ENCODE data around the gene OR14K1. TPM values are rescaled to one million over a fixed set of nuclear protein-coding genes. Genes with fewer than 3 reads are reported as not detected.
"Not testable (repeated sequence)": the region's sequence is repeated elsewhere in the genome, so short reads cannot be mapped to it uniquely, and the experiment has no call there.

Gene OR14K1
- total and polyA plus RNA-seq, 4 donors, result not detected

- no peaks in the 10 kb centered on the region for H3K9me3 ChIP-seq (ENCODE audit: control insufficient read depth, insufficient read depth, low read length)
- H3K27me3 ChIP-seq (ENCODE audit: control insufficient read depth, insufficient read depth, low read length), result no peaks in the 10 kb centered on the region
- H3K27ac ChIP-seq (ENCODE audit: low read depth, low read length), result no peak overlapping the region
- 100% methylated on average over 5 of the region's 7 CpGs for WGBS (ENCODE audit: insufficient coverage)
- DNase-seq (ENCODE audit: low read depth in 4 of 6, low spot score in 6 of 6), result no peak
- no peaks in the 10 kb centered on the region for H3K4me1 ChIP-seq (ENCODE audit: control insufficient read depth, insufficient read depth, low read length)
- no peak overlapping the region for H3K4me3 ChIP-seq (ENCODE audit: low read depth, low read length)
- no peaks in the 10 kb centered on the region for H3K36me3 ChIP-seq (ENCODE audit: control insufficient read depth, insufficient read depth, low read length)
Measured at GRCh38 chr1:247747616-247748015, 9.2 kb downstream of the OR14K1 start.

- Histone ChIP-seq H3K27me3 (ENCODE audit: control insufficient read depth, insufficient read depth, low read length) (no peaks in the 10 kb centered on the region), H3K9me3 (ENCODE audit: control insufficient read depth, insufficient read depth, low read length) (no peaks in the 10 kb centered on the region), H3K4me3 (ENCODE audit: low read depth, low read length) (no peak within 1 kb of the TSS), H3K4me1 (ENCODE audit: control insufficient read depth, insufficient read depth, low read length) (no peaks in the 10 kb centered on the region), H3K36me3 (ENCODE audit: control insufficient read depth, insufficient read depth, low read length) (no peaks in the 10 kb centered on the region), H3K27ac (ENCODE audit: low read depth, low read length) (no peak within 1 kb of the TSS)
- no peak for DNase-seq (ENCODE audit: low read depth in 4 of 6, low spot score in 6 of 6)
- WGBS (ENCODE audit: insufficient coverage), result 88% methylated on average over 1 of the region's 2 CpGs
Measured at GRCh38 chr1:247748041-247748440, 9.6 kb downstream of the OR14K1 start, which contains the start of gene OR14A2. TSS of gene OR14A2 (minus strand) at chr1:247748141.

- Histone ChIP-seq H3K36me3 (ENCODE audit: control insufficient read depth, insufficient read depth, low read length) (no peaks in the 10 kb centered on the region), H3K4me3 (ENCODE audit: low read depth, low read length) (no peak overlapping the region), H3K4me1 (ENCODE audit: control insufficient read depth, insufficient read depth, low read length) (no peaks in the 10 kb centered on the region), H3K27me3 (ENCODE audit: control insufficient read depth, insufficient read depth, low read length) (no peaks in the 10 kb centered on the region), H3K9me3 (ENCODE audit: control insufficient read depth, insufficient read depth, low read length) (no peaks in the 10 kb centered on the region), H3K27ac (ENCODE audit: low read depth, low read length) (no peak overlapping the region)
- WGBS (ENCODE audit: insufficient coverage), result 93% methylated on average over 1 of the region's 1 CpG
- no peak for DNase-seq (ENCODE audit: low read depth in 4 of 6, low spot score in 6 of 6)
Measured at GRCh38 chr1:247749870-247750269, 11.5 kb downstream of the OR14K1 start.

- WGBS (ENCODE audit: insufficient coverage), result no CpG with 5 or more reads among the region's 1 CpG
Measured at GRCh38 chr1:247754311-247754710, 15.9 kb downstream of the OR14K1 start.

GRCh38 chr1:247760456-247760855 is 22.0 kb downstream of the OR14K1 start, which contains the start of gene OR1C1:
TSS of gene OR1C1 (minus strand) at chr1:247760556. CDS start at chr1:247758406, 2,150 bp downstream.
- Histone ChIP-seq H3K4me3 (ENCODE audit: low read depth, low read length) (no peak within 1 kb of the TSS), H3K36me3 (ENCODE audit: control insufficient read depth, insufficient read depth, low read length) (no peaks in the 10 kb centered on the region), H3K27ac (ENCODE audit: low read depth, low read length) (no peak within 1 kb of the TSS), H3K9me3 (ENCODE audit: control insufficient read depth, insufficient read depth, low read length) (no peaks in the 10 kb centered on the region), H3K4me1 (ENCODE audit: control insufficient read depth, insufficient read depth, low read length) (no peaks in the 10 kb centered on the region), H3K27me3 (ENCODE audit: control insufficient read depth, insufficient read depth, low read length) (no peaks in the 10 kb centered on the region)
- DNase-seq (ENCODE audit: low read depth in 4 of 6, low spot score in 6 of 6), result no peak
- WGBS (ENCODE audit: insufficient coverage), result 100% methylated on average over 2 of the region's 3 CpGs

More at GRCh38 chr1:247754311-247754710, 15.9 kb downstream of the OR14K1 start:
- not testable (repeated sequence) for H3K9me3 ChIP-seq (ENCODE audit: control insufficient read depth, insufficient read depth, low read length); H3K4me1 ChIP-seq (ENCODE audit: control insufficient read depth, insufficient read depth, low read length); H3K27ac ChIP-seq (ENCODE audit: low read depth, low read length); H3K27me3 ChIP-seq (ENCODE audit: control insufficient read depth, insufficient read depth, low read length); H3K36me3 ChIP-seq (ENCODE audit: control insufficient read depth, insufficient read depth, low read length); H3K4me3 ChIP-seq (ENCODE audit: low read depth, low read length); DNase-seq (ENCODE audit: low read depth in 4 of 6, low spot score in 6 of 6)

- Histone ChIP-seq H3K9me3 (ENCODE audit: control insufficient read depth, insufficient read depth, low read length) (no peaks in the 10 kb centered on the region), H3K4me1 (ENCODE audit: control insufficient read depth, insufficient read depth, low read length) (no peaks in the 10 kb centered on the region), H3K27me3 (ENCODE audit: control insufficient read depth, insufficient read depth, low read length) (no peaks in the 10 kb centered on the region), H3K27ac (ENCODE audit: low read depth, low read length) (no peak overlapping the region), H3K4me3 (ENCODE audit: low read depth, low read length) (no peak overlapping the region), H3K36me3 (ENCODE audit: control insufficient read depth, insufficient read depth, low read length) (no peaks in the 10 kb centered on the region)
- DNase-seq (ENCODE audit: low read depth in 4 of 6, low spot score in 6 of 6), result no peak
Measured at GRCh38 chr1:247769603-247770002, 31.2 kb downstream of the OR14K1 start.

Other genes with a start within 250 kb of the OR14K1 start
- gene OR2C3, start 202.2 kb upstream of the OR14K1 start, total RNA-seq, result under 1 TPM; under 0.01 to 0.17 TPM
- gene OR2C3, start 202.2 kb upstream of the OR14K1 start, polyA plus RNA-seq (ENCODE audit: insufficient read length in 2 of 2), result under 1 TPM; 0.51 to 0.95 TPM
- under 1 TPM; 0.11 to 0.40 TPM for gene GCSAML, start 189.5 kb upstream of the OR14K1 start, total RNA-seq
- gene GCSAML, start 189.5 kb upstream of the OR14K1 start, polyA plus RNA-seq (ENCODE audit: insufficient read length in 2 of 2), result 1 to 10 TPM in 1 of 2 donors, under 1 TPM in 1; 0.82 to 1.3 TPM
- gene OR2G2, start 150.3 kb upstream of the OR14K1 start, total RNA-seq, result not detected
- not detected for gene OR2G2, start 150.3 kb upstream of the OR14K1 start, polyA plus RNA-seq (ENCODE audit: insufficient read length in 2 of 2)
- not detected for gene OR2G3, start 133.0 kb upstream of the OR14K1 start, total RNA-seq
- not detected for gene OR2G3, start 133.0 kb upstream of the OR14K1 start, polyA plus RNA-seq (ENCODE audit: insufficient read length in 2 of 2)
- not detected for gene OR13G1, start 58.9 kb upstream of the OR14K1 start, total RNA-seq
- not detected for gene OR13G1, start 58.9 kb upstream of the OR14K1 start, polyA plus RNA-seq (ENCODE audit: insufficient read length in 2 of 2)
- not detected for gene OR6F1, start 22.0 kb upstream of the OR14K1 start, total RNA-seq
- gene OR6F1, start 22.0 kb upstream of the OR14K1 start, polyA plus RNA-seq (ENCODE audit: insufficient read length in 2 of 2), result not detected
- not detected for gene OR14A2, start 9.5 kb downstream of the OR14K1 start, total RNA-seq
- gene OR14A2, start 9.5 kb downstream of the OR14K1 start, polyA plus RNA-seq (ENCODE audit: insufficient read length in 2 of 2), result not detected
- not detected for gene OR1C1, start 21.9 kb downstream of the OR14K1 start, total RNA-seq
- not detected for gene OR1C1, start 21.9 kb downstream of the OR14K1 start, polyA plus RNA-seq (ENCODE audit: insufficient read length in 2 of 2)
- not detected for gene OR14A16, start 85.5 kb downstream of the OR14K1 start, total RNA-seq
- not detected for gene OR14A16, start 85.5 kb downstream of the OR14K1 start, polyA plus RNA-seq (ENCODE audit: insufficient read length in 2 of 2)
- gene OR11L1, start 103.3 kb downstream of the OR14K1 start, total RNA-seq, result not detected
- gene OR11L1, start 103.3 kb downstream of the OR14K1 start, polyA plus RNA-seq (ENCODE audit: insufficient read length in 2 of 2), result not detected
- 10 to 100 TPM in 1 of 2 donors, 1 to 10 TPM in 1; 4.7 to 13.9 TPM for gene TRIM58, start 118.6 kb downstream of the OR14K1 start, total RNA-seq
- 10 to 100 TPM in 1 of 2 donors, 1 to 10 TPM in 1; 8.9 to 14.4 TPM for gene TRIM58, start 118.6 kb downstream of the OR14K1 start, polyA plus RNA-seq (ENCODE audit: insufficient read length in 2 of 2)
- 1 to 10 TPM; 2.1 to 4.8 TPM for gene OR2W3, start 157.0 kb downstream of the OR14K1 start, total RNA-seq
- 1 to 10 TPM; 5.6 to 7.8 TPM for gene OR2W3, start 157.0 kb downstream of the OR14K1 start, polyA plus RNA-seq (ENCODE audit: insufficient read length in 2 of 2)
- gene OR2T8, start 181.6 kb downstream of the OR14K1 start, total RNA-seq, result under 1 TPM; 0.20 to 0.39 TPM
- gene OR2T8, start 181.6 kb downstream of the OR14K1 start, polyA plus RNA-seq (ENCODE audit: insufficient read length in 2 of 2), result 1 to 10 TPM; 1.7 to 2.1 TPM
- gene OR2AJ1, start 186.3 kb downstream of the OR14K1 start, total RNA-seq, result under 1 TPM in 1 of 2 donors, not detected in 1; 0.10 TPM
- gene OR2AJ1, start 186.3 kb downstream of the OR14K1 start, polyA plus RNA-seq (ENCODE audit: insufficient read length in 2 of 2), result not detected
- gene OR2L8, start 210.2 kb downstream of the OR14K1 start, total RNA-seq, result 1 to 10 TPM in 1 of 2 donors, under 1 TPM in 1; 0.44 to 1.2 TPM
- gene OR2L8, start 210.2 kb downstream of the OR14K1 start, polyA plus RNA-seq (ENCODE audit: insufficient read length in 2 of 2), result not detected
- gene OR2AK2, start 226.6 kb downstream of the OR14K1 start, total RNA-seq, result 1 to 10 TPM in 1 of 2 donors, under 1 TPM in 1; 0.44 to 1.1 TPM
- not detected for gene OR2AK2, start 226.6 kb downstream of the OR14K1 start, polyA plus RNA-seq (ENCODE audit: insufficient read length in 2 of 2)